ENCODE data around the gene LPP. TPM values are rescaled to one million over a fixed set of nuclear protein-coding genes. Genes with fewer than 3 reads are reported as not detected.

Gene LPP
- total and polyA plus RNA-seq, 2 of the 13 experiments (the other 11 are each of a cell fraction or from before 2014, with no cell fraction given): 19.2 to 29.9 TPM

DNA sequence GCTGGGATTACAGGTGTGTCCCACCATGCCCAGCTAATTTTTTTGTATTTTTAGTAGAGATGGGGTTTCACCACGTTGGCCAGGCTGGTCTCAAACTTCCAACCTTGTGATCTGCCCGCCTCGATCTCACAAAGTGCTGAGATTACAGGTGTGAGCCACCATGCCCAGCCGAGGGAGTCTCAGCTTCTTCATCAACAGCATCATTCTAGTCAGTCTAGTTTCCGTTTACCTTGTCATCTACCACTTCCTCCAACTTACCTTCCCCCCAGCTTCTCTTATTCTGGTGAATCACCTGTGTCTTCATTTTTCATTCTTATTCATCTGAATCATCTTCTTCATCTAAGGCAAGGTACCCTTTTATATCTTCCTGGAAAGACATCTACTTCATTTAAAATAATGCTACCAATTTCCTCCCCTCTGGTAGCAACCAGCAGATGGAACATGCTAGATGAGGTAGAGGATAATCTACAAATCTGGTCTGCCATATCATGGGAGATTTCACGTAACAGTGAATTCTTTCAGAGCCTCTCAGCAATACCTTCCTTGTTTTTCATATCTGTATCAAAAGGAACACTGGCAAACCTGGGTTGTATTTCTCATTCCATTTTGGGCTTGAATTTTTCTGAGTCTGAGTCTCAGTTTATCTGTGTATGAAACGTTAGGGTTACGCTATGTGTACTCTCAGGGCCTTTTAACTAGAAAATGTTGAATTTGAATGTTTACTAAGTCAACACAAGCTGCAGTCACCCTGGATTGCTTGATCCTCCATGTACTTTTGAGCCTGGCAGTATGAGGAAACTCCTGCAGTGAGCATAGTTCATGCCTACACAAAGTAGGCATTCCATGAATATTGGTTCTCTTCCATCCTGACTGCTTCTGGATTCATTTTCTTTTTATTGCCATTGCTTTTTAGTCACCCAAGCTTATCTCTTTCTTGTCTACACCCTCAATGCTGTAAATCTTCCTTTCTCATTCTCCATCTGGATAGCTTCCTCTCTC, 16.8 kb downstream of the LPP start (continued):
- TF ChIP-seq, protein P1, sequence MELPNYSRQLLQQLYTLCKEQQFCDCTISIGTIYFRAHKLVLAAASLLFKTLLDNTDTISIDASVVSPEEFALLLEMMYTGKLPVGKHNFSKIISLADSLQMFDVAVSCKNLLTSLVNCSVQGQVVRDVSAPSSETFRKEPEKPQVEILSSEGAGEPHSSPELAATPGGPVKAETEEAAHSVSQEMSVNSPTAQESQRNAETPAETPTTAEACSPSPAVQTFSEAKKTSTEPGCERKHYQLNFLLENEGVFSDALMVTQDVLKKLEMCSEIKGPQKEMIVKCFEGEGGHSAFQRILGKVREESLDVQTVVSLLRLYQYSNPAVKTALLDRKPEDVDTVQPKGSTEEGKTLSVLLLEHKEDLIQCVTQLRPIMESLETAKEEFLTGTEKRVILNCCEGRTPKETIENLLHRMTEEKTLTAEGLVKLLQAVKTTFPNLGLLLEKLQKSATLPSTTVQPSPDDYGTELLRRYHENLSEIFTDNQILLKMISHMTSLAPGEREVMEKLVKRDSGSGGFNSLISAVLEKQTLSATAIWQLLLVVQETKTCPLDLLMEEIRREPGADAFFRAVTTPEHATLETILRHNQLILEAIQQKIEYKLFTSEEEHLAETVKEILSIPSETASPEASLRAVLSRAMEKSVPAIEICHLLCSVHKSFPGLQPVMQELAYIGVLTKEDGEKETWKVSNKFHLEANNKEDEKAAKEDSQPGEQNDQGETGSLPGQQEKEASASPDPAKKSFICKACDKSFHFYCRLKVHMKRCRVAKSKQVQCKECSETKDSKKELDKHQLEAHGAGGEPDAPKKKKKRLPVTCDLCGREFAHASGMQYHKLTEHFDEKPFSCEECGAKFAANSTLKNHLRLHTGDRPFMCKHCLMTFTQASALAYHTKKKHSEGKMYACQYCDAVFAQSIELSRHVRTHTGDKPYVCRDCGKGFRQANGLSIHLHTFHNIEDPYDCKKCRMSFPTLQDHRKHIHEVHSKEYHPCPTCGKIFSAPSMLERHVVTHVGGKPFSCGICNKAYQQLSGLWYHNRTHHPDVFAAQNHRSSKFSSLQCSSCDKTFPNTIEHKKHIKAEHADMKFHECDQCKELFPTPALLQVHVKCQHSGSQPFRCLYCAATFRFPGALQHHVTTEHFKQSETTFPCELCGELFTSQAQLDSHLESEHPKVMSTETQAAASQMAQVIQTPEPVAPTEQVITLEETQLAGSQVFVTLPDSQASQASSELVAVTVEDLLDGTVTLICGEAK (IDR thresholded peaks at IDR 0.05): no peak
- TF ChIP-seq, protein P1 (CRISPR knock-in tag; IDR thresholded peaks at IDR 0.05): no peak
- TF ChIP-seq FOXJ3 (CRISPR knock-in tag; IDR thresholded peaks at IDR 0.05; ENCODE audit: borderline replicate concordance) (peak; percentile 96), YEATS2 (CRISPR knock-in tag; IDR thresholded peaks at IDR 0.05; ENCODE audit: borderline replicate concordance) (peak; percentile 75; the same call in 1 of the 2 replicates), KDM1A (CRISPR knock-in tag; IDR thresholded peaks at IDR 0.05) (peak; percentile 75; the same call in 1 of the 2 replicates), RFXANK (CRISPR knock-in tag; IDR thresholded peaks at IDR 0.05) (no peak), ATAD3A (CRISPR knock-in tag; IDR thresholded peaks at IDR 0.05) (no peak), HMG20B (CRISPR knock-in tag; conservative IDR thresholded peaks at IDR 0.05) (peak; percentile 82), ZNF326 (CRISPR knock-in tag; IDR thresholded peaks at IDR 0.05; ENCODE audit: borderline replicate concordance) (no peak), HOXD1 (CRISPR knock-in tag; IDR thresholded peaks at IDR 0.05) (no peak), HHEX (CRISPR knock-in tag; IDR thresholded peaks at IDR 0.05) (peak; percentile 76), CBX5 (CRISPR knock-in tag; IDR thresholded peaks at IDR 0.05; ENCODE audit: borderline replicate concordance) (peak; percentile 84; the same call in 1 of the 2 replicates), NFIC (IDR thresholded peaks at IDR 0.05; ENCODE audit: low read length) (peak; percentile 93)
- TF ChIP-seq, protein P2, sequence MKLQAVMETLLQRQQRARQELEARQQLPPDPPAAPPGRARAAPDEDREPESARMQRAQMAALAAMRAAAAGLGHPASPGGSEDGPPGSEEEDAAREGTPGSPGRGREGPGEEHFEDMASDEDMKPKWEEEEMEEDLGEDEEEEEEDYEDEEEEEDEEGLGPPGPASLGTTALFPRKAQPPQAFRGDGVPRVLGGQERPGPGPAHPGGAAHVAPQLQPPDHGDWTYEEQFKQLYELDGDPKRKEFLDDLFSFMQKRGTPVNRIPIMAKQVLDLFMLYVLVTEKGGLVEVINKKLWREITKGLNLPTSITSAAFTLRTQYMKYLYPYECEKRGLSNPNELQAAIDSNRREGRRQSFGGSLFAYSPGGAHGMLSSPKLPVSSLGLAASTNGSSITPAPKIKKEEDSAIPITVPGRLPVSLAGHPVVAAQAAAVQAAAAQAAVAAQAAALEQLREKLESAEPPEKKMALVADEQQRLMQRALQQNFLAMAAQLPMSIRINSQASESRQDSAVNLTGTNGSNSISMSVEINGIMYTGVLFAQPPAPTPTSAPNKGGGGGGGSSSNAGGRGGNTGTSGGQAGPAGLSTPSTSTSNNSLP (IDR thresholded peaks at IDR 0.05; ENCODE audit: low read depth, low read length): peak; percentile 91
- TF ChIP-seq, protein P3, sequence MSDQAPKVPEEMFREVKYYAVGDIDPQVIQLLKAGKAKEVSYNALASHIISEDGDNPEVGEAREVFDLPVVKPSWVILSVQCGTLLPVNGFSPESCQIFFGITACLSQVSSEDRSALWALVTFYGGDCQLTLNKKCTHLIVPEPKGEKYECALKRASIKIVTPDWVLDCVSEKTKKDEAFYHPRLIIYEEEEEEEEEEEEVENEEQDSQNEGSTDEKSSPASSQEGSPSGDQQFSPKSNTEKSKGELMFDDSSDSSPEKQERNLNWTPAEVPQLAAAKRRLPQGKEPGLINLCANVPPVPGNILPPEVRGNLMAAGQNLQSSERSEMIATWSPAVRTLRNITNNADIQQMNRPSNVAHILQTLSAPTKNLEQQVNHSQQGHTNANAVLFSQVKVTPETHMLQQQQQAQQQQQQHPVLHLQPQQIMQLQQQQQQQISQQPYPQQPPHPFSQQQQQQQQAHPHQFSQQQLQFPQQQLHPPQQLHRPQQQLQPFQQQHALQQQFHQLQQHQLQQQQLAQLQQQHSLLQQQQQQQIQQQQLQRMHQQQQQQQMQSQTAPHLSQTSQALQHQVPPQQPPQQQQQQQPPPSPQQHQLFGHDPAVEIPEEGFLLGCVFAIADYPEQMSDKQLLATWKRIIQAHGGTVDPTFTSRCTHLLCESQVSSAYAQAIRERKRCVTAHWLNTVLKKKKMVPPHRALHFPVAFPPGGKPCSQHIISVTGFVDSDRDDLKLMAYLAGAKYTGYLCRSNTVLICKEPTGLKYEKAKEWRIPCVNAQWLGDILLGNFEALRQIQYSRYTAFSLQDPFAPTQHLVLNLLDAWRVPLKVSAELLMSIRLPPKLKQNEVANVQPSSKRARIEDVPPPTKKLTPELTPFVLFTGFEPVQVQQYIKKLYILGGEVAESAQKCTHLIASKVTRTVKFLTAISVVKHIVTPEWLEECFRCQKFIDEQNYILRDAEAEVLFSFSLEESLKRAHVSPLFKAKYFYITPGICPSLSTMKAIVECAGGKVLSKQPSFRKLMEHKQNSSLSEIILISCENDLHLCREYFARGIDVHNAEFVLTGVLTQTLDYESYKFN (CRISPR knock-in tag; conservative IDR thresholded peaks at IDR 0.05): peak; percentile 95
